Gastrocnemius medialis (tissue), 4 donors: ENCODE results near the gene C1orf185. TPM values are rescaled to one million over a fixed set of nuclear protein-coding genes. Genes with fewer than 3 reads are reported as not detected.

Experiments used
- ATAC-seq, 2 donors: fragments of 150-250 bp; one replicate each; pipeline ENCODE4 v1.9.1; 2016
- DNase-seq, 2 donors: peaks; one replicate each; pipeline ENCODE4 v3.0.0-alpha.2; 2019
- H3K27ac ChIP-seq, 4 donors: fragments of 200-600 bp; sonication (generic); 1 replicate in 1 of 4; 2 replicates in 3 of 4; pipeline ENCODE4 v1.5.1; 2016 to 2018; ENCODE audit warnings: mild to moderate bottlenecking in 2 of 4, moderate library complexity in 1 of 4
- H3K27me3 ChIP-seq, 3 donors: fragments of 200-600 bp; sonication (generic) in 2 of 3; 1 replicate in 1 of 3; 2 replicates in 2 of 3; pipeline versions ENCODE4 v1.5.1 to v1.6.0; 2016 to 2019; ENCODE audit warnings: mild to moderate bottlenecking in 1 of 3, moderate library complexity in 1 of 3
- H3K36me3 ChIP-seq, 2 donors: fragments of 200-600 bp; sonication (generic) in 1 of 2; one replicate each; pipeline ENCODE4 v1.5.1; 2017 to 2018
- H3K4me1 ChIP-seq, 2 donors: fragments of 200-600 bp; sonication (generic) in 1 of 2; one replicate each; pipeline ENCODE4 v1.5.1; 2016 to 2017; ENCODE audit warnings: mild to moderate bottlenecking in 2 of 2
- H3K4me3 ChIP-seq, 4 donors: fragments of 200-600 bp; sonication (generic) in 3 of 4; 1 replicate in 1 of 4; 2 replicates in 3 of 4; pipeline ENCODE4 v1.5.1; 2016 to 2019; ENCODE audit warnings: mild to moderate bottlenecking in 2 of 4
- H3K9me3 ChIP-seq, 3 donors: fragments of 200-600 bp; sonication (generic) in 2 of 3; 1 replicate in 1 of 3; 2 replicates in 2 of 3; pipeline ENCODE4 v1.5.1; 2016 to 2019
- CTCF ChIP-seq, 5 experiments: fragments of 450-650 bp in 3 of 5; fragments of 200-600 bp in 2 of 5; sonication (generic) in 2 of 5; IDR thresholded peaks in 4 of 5; conservative IDR thresholded peaks in 1 of 5; 1 replicate in 4 of 5; 2 replicates in 1 of 5; pipeline ENCODE4 v1.5.1; 2016 to 2019; ENCODE audit warnings: antibody characterized with exemption in 5 of 5, mild to moderate bottlenecking in 3 of 5, moderate library complexity in 3 of 5
- POLR2A ChIP-seq, 2 donors: fragments of 450-650 bp; IDR thresholded peaks; one replicate each; pipeline ENCODE4 v1.6.1; 2017; ENCODE audit warnings: antibody characterized with exemption in 2 of 2, mild to moderate bottlenecking in 2 of 2, moderate library complexity in 2 of 2
- in situ Hi-C, 4 donors: fragments of 200-750 bp; cut with MboI; loops; one replicate each; pipeline versions ENCODE4 v1.15.0 to v1.8.0; 2017; ENCODE audit warnings: low sequenced_read_pairs in 4 of 4
- intact Hi-C: fragments of 100-400 bp; cut with DNase I; formaldehyde crosslinking; loops from one replicate; pipeline ENCODE4 v1.15.1; 2023; ENCODE audit warnings: low total_unique reads
- total RNA-seq, 4 donors: library from RNA; depleted of rRNA; stranded (reverse); fragments of >200 nt; gene quantifications; one replicate each; pipeline versions ENCODE4 v1.1.0 to v1.2.3, GENCODE V29; 2016

C1orf185 gene
- total RNA-seq, 4 donors from 2014 or later = not detected

GRCh38 chr1:51070640-51071039 is 31.4 kb upstream of the C1orf185 start:
- no peak overlapping the region for H3K27ac ChIP-seq
- no peaks in the 10 kb centered on the region for H3K9me3 ChIP-seq
- no peaks in the 10 kb centered on the region for H3K36me3 ChIP-seq
- DNase-seq = no peak
- intact Hi-C loops (no loop called here), in situ Hi-C loops (no loop called here)
- no peaks in the 10 kb centered on the region for H3K27me3 ChIP-seq
- ATAC-seq = no peak
- H3K4me3 ChIP-seq = no peak overlapping the region
- TF ChIP-seq POLR2A (IDR thresholded peaks at IDR 0.05) (no peak), CTCF (IDR thresholded peaks at IDR 0.05 in 4 of 5, conservative IDR thresholded peaks at IDR 0.05 in 1 of 5) (no peak)
- no peaks in the 10 kb centered on the region for H3K4me1 ChIP-seq

- no peak overlapping the region for H3K4me3 ChIP-seq
- intact Hi-C loops = no loop called here
- H3K27ac ChIP-seq = no peak overlapping the region
- TF ChIP-seq CTCF (IDR thresholded peaks at IDR 0.05 in 4 of 5, conservative IDR thresholded peaks at IDR 0.05 in 1 of 5) = no peak
- no peaks in the 10 kb centered on the region for H3K9me3 ChIP-seq
- in situ Hi-C loops = no loop called here
- no peaks in the 10 kb centered on the region for H3K27me3 ChIP-seq
- no peaks in the 10 kb centered on the region for H3K36me3 ChIP-seq
- H3K4me1 ChIP-seq = no peaks in the 10 kb centered on the region
- DNase-seq = no peak
- ATAC-seq = no peak
Measured at GRCh38 chr1:51071291-51072042, 30.6 kb upstream of the C1orf185 start.

DNA sequence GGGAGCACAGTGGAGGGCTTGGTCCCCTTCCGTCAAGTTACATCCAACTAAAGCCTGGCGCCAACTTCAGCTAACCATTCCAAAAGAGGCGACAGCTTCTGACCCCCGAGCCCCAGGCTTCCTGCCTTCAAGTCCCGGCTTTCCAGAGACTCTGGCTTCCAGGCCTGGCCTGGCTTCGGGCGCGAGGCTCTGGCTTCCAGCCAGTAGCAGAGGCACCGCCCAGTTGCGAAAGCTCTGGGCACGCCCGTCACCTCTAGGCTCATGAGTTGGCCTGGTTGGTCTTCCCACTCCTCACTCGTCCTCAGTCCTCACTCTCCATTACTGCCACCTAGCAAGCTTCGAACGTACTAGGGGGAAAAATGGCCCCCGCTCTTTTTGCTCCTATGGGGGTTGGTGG is 30.0 kb upstream of the C1orf185 start:
- intact Hi-C loops = no loop called here
- in situ Hi-C loops = no loop called here
- Histone ChIP-seq H3K27ac (no peak overlapping the region), H3K9me3 (no peaks in the 10 kb centered on the region), H3K4me3 (no peak overlapping the region), H3K36me3 (no peaks in the 10 kb centered on the region), H3K27me3 (no peaks in the 10 kb centered on the region), H3K4me1 (no peaks in the 10 kb centered on the region)
- no peak for TF ChIP-seq CTCF (IDR thresholded peaks at IDR 0.05 in 4 of 5, conservative IDR thresholded peaks at IDR 0.05 in 1 of 5)
- no peak for TF ChIP-seq POLR2A (IDR thresholded peaks at IDR 0.05)
- DNase-seq (no peak), ATAC-seq (no peak)

GRCh38 chr1:51072651-51073050 is 29.4 kb upstream of the C1orf185 start:
- Histone ChIP-seq H3K4me1 (no peaks in the 10 kb centered on the region), H3K36me3 (no peaks in the 10 kb centered on the region), H3K4me3 (no peak overlapping the region), H3K27ac (no peak overlapping the region), H3K27me3 (no peaks in the 10 kb centered on the region), H3K9me3 (no peaks in the 10 kb centered on the region)
- in situ Hi-C loops = no loop called here
- DNase-seq = no peak
- TF ChIP-seq POLR2A (IDR thresholded peaks at IDR 0.05) (no peak), CTCF (IDR thresholded peaks at IDR 0.05 in 4 of 5, conservative IDR thresholded peaks at IDR 0.05 in 1 of 5) (no peak)
- no peak for ATAC-seq
- intact Hi-C loops = no loop called here

DNA sequence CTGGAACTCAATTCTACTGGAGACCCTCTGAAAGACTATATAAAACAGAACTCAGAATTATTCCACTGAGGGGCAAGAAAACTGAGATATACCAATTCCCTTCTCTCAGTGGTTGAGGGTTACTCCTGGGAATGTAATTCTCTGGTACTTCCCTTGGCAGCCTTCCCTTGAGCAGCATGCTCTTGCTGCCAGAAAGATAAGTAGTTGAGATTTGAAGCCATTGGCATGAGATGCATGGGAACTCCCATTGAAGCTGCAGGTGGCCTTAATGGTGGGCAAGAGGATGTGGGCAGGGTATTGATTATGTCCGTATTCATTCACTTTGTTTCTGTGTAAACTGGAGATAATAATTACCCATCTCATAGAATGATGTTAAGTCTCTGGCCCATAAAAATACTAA is 28.6 kb upstream of the C1orf185 start:
- H3K4me3 ChIP-seq = no peak overlapping the region
- intact Hi-C loops = no loop called here
- no peaks in the 10 kb centered on the region for H3K27me3 ChIP-seq
- in situ Hi-C loops = no loop called here
- no peak overlapping the region for H3K27ac ChIP-seq
- no peak for ATAC-seq
- DNase-seq = no peak
- H3K9me3 ChIP-seq = no peaks in the 10 kb centered on the region
- TF ChIP-seq CTCF (IDR thresholded peaks at IDR 0.05 in 4 of 5, conservative IDR thresholded peaks at IDR 0.05 in 1 of 5) = no peak
- H3K4me1 ChIP-seq = no peaks in the 10 kb centered on the region
- no peaks in the 10 kb centered on the region for H3K36me3 ChIP-seq
